Subcutaneous abdominal adipose tissue (tissue), 5 donors: ENCODE data around the gene USP6NL.

Experiments
- H3K27ac ChIP-seq: one replicate; pipeline ENCODE4 v1.7.0; 2013; ENCODE audit warnings: low read depth, mild to moderate bottlenecking, inconsistent platforms, low read length, moderate library complexity
- H3K27me3 ChIP-seq, 5 donors: one replicate each; pipeline ENCODE4 v1.7.0; 2013; ENCODE audit warnings: low read length in 5 of 5, inconsistent platforms in 1 of 5; ENCODE audit not compliant: control insufficient read depth in 5 of 5, insufficient read depth in 4 of 5
- H3K36me3 ChIP-seq, 5 donors: one replicate each; pipeline ENCODE4 v1.7.0; 2013; ENCODE audit warnings: low read length in 5 of 5; ENCODE audit not compliant: control insufficient read depth in 5 of 5, insufficient read depth in 5 of 5
- H3K4me1 ChIP-seq, 5 donors: one replicate each; pipeline ENCODE4 v1.7.0; 2013; ENCODE audit warnings: low read length in 5 of 5, mild to moderate bottlenecking in 3 of 5, moderate library complexity in 1 of 5; ENCODE audit not compliant: control insufficient read depth in 5 of 5, insufficient read depth in 5 of 5
- H3K4me3 ChIP-seq, 5 donors: one replicate each; pipeline ENCODE4 v1.7.0; 2013; ENCODE audit warnings: low read length in 5 of 5, low read depth in 1 of 5
- H3K9ac ChIP-seq, 5 donors: one replicate each; pipeline ENCODE4 v1.7.0; 2013; ENCODE audit warnings: low read length in 5 of 5, mild to moderate bottlenecking in 4 of 5, moderate library complexity in 3 of 5
- H3K9me3 ChIP-seq, 5 donors: one replicate each; pipeline ENCODE4 v1.7.0; 2013; ENCODE audit warnings: low read length in 5 of 5; ENCODE audit not compliant: control insufficient read depth in 5 of 5
- donor health status: healthy.
- donor health status: healthy.
- donor health status: healthy.
- donor health status: healthy.
- donor health status: healthy.

USP6NL gene

GRCh38 chr10:11475831-11476434, 135.5 kb downstream of the USP6NL start:
- H3K9me3 ChIP-seq = no peaks in the 10 kb centered on the region
- H3K4me1 ChIP-seq = peaks cover 0 to 5% (median 4%) of the 10 kb centered on the region in 5 donors
- peaks cover under 1 to 10% (median 7%) of the 10 kb centered on the region in 5 donors for H3K36me3 ChIP-seq
- H3K27me3 ChIP-seq = no peaks in the 10 kb centered on the region
- H3K27ac ChIP-seq = no peak overlapping the region
- H3K4me3 ChIP-seq = no peak overlapping the region
- H3K9ac ChIP-seq = no peak overlapping the region

DNA sequence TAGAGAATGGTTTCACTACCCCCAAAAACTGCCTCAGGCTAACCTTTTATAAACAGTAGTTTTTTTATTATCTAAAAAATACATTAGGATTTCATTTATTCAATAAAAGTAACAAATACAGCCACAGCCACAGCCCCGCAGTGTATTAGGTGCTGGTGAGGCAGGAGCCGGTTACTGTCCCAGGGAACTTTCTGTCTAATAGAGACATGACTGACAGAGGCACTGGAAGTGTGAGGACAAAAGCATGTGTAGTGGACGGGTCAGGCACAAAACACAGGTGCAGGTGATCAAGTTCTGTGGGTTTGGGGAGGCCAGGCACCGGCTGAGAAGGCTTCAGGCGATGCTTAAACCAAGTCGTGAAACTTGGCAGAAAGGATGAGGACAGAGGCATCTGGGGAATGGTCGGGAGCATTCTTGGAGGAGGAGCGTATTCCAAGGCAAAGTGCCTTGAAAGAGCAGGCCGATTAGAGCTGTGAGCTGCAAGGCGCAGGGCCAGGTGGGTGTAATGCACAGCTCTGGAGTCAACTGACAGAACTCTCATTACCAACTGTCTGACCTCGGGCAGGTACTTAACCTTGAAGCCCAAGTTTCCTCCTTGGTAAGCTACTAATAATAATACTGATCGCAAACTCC, 138.2 kb downstream of the USP6NL start:
- H3K4me3 ChIP-seq = no peak overlapping the region
- H3K4me1 ChIP-seq = peaks cover 0 to 5% (median 4%) of the 10 kb centered on the region in 5 donors
- H3K9me3 ChIP-seq = no peaks in the 10 kb centered on the region
- H3K36me3 ChIP-seq = peaks cover 0 to 10% (median 6%) of the 10 kb centered on the region in 5 donors
- H3K9ac ChIP-seq = no peak overlapping the region
- H3K27me3 ChIP-seq = no peaks in the 10 kb centered on the region
- H3K27ac ChIP-seq = no peak overlapping the region

GRCh38 chr10:11472158-11472753, 139.2 kb downstream of the USP6NL start:
- H3K4me1 ChIP-seq = peaks cover 0 to 5% (median 4%) of the 10 kb centered on the region in 5 donors
- no peaks in the 10 kb centered on the region for H3K9me3 ChIP-seq

DNA sequence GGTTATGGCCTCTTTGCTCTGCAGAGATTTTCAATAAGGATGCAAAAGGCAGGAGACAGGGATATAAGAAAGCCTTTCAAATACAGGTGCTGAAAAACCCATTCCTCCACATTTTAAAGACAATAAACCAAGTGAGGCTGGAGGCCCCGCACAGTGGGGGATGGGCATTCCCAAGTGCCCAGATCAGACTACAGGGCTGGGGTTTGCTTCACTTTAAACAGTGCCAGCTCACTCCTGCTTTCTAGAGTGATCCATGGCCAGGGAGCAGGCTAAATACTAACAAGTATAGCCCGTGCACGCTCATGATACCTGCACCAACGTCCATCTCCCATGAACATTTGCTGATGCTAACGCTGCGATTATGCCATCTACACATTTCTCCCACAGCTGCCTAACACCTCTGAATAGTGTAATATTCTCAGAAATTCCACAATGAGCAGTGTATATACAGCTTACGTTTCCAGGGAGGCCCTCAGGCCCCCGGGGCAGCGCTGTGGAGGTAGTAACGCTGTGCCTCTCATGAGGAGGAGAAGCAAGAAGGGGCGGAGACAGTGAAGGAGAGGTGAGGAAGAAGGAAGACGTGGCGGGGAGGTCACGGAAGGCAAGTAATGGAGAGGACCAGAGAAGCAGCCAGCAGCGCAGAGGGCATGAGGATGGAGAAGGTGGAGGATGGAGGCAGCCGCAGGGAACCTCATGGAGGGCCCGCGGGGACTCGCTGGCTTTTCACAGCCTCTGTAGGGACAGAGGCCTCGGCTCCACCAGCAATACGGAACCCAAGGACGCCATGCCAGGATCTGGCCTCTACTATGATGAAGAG, 141.7 kb downstream of the USP6NL start:
- H3K4me3 ChIP-seq = no peak overlapping the region

More at GRCh38 chr10:11472158-11472753, 139.2 kb downstream of the USP6NL start:
- H3K27ac ChIP-seq = no peak overlapping the region
- H3K4me3 ChIP-seq = no peak overlapping the region
- peaks cover 0 to 7% (median 6%) of the 10 kb centered on the region in 5 donors for H3K36me3 ChIP-seq
- no peak overlapping the region for H3K9ac ChIP-seq
- no peaks in the 10 kb centered on the region for H3K27me3 ChIP-seq

GRCh38 chr10:11468126-11468742, 143.2 kb downstream of the USP6NL start:
- Histone ChIP-seq H3K36me3 (peaks cover 0 to 14% (median 14%) of the 10 kb centered on the region in 5 donors), H3K9me3 (no peaks in the 10 kb centered on the region), H3K27me3 (no peaks in the 10 kb centered on the region), H3K4me3 (no peak overlapping the region), H3K27ac (no peak overlapping the region), H3K9ac (no peak overlapping the region), H3K4me1 (peaks cover 0 to 2% (median 1%) of the 10 kb centered on the region in 5 donors)

More for the DNA sequence above, 141.7 kb downstream of the USP6NL start:
- H3K4me1 ChIP-seq = peaks cover 0 to 5% (median 4%) of the 10 kb centered on the region in 5 donors
- no peaks in the 10 kb centered on the region for H3K9me3 ChIP-seq
- H3K27ac ChIP-seq = no peak overlapping the region
- no peaks in the 10 kb centered on the region for H3K27me3 ChIP-seq
- no peak overlapping the region for H3K9ac ChIP-seq
- peaks cover 0 to 6% (median 5%) of the 10 kb centered on the region in 5 donors for H3K36me3 ChIP-seq

DNA sequence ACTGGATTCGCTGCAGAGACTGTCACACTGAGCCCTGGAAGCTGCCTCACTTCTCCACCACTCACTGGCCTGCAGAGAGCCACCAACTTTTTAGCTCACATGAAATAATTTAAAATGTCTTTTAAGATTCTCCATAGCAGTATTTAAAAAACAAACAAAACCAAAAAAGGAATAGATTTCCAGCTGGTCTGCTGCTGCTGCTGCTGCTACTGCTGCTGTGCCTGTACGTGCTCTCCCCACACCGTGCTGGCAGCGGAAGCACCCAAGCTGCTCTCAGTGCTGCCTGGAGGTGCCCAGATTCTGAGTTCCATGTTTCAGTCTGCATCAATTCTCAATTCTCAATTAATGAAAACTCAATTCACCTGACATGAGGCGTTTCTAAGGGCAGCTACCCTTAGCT, 146.0 kb downstream of the USP6NL start:
- Histone ChIP-seq H3K9me3 (no peaks in the 10 kb centered on the region), H3K36me3 (peaks cover 4 to 32% (median 28%) of the 10 kb centered on the region in 5 donors), H3K4me3 (no peak overlapping the region), H3K4me1 (no peaks in the 10 kb centered on the region), H3K27ac (no peak overlapping the region), H3K27me3 (no peaks in the 10 kb centered on the region), H3K9ac (no peak overlapping the region)

- peaks cover 4 to 26% (median 23%) of the 10 kb centered on the region in 5 donors for H3K36me3 ChIP-seq
- no peak overlapping the region for H3K9ac ChIP-seq
- no peaks in the 10 kb centered on the region for H3K9me3 ChIP-seq
- H3K27ac ChIP-seq = no peak overlapping the region
- no peaks in the 10 kb centered on the region for H3K4me1 ChIP-seq
- no peaks in the 10 kb centered on the region for H3K27me3 ChIP-seq
- no peak overlapping the region for H3K4me3 ChIP-seq
Measured at GRCh38 chr10:11463111-11463510, 148.3 kb downstream of the USP6NL start.

GRCh38 chr10:11462071-11462470, 149.4 kb downstream of the USP6NL start:
- H3K9me3 ChIP-seq = no peaks in the 10 kb centered on the region
- H3K4me3 ChIP-seq = no peak overlapping the region
- peaks cover 4 to 30% (median 23%) of the 10 kb centered on the region in 5 donors for H3K36me3 ChIP-seq
- no peak overlapping the region for H3K27ac ChIP-seq
- no peaks in the 10 kb centered on the region for H3K27me3 ChIP-seq
- no peak overlapping the region for H3K9ac ChIP-seq
- no peaks in the 10 kb centered on the region for H3K4me1 ChIP-seq

GRCh38 chr10:11457336-11457735, 154.1 kb downstream of the USP6NL start:
- Histone ChIP-seq H3K27me3 (no peaks in the 10 kb centered on the region), H3K27ac (no peak overlapping the region), H3K9me3 (no peaks in the 10 kb centered on the region), H3K36me3 (peaks cover 4 to 13% (median 5%) of the 10 kb centered on the region in 5 donors), H3K4me1 (no peaks in the 10 kb centered on the region), H3K4me3 (no peak overlapping the region), H3K9ac (no peak overlapping the region)
